Upper lobe of left lung (tissue), 4 donors: Measurements from ENCODE around the gene UBE2E2.

ENCODE experiments used
- CTCF ChIP-seq, 6 experiments: fragments of 450-650 bp in 4 of 6; fragments of 200-600 bp in 2 of 6; sonication (generic) in 2 of 6; IDR thresholded peaks; one replicate each; pipeline ENCODE4 v1.5.1; 2016 to 2019; ENCODE audit warnings: antibody characterized with exemption in 6 of 6
- EP300 ChIP-seq, 4 donors: sonication (generic); formaldehyde crosslinking; IDR thresholded peaks; one replicate each; pipeline ENCODE4 v1.5.1; 2017; ENCODE audit warnings: antibody characterized with exemption in 4 of 4, control low read depth in 2 of 4

GRCh38 chr3:23331141-23331935 is 128.2 kb downstream of the UBE2E2 start:
- TF ChIP-seq EP300 (IDR thresholded peaks at IDR 0.05) (no peak), CTCF (IDR thresholded peaks at IDR 0.05) (no peak)
